ENCODE results near the gene TMEM229A.

Gene TMEM229A

GRCh38 chr7:123998921-123999320 lies 33.9 kb downstream of the TMEM229A start:
- no peak overlapping the region for H3K4me3 ChIP-seq (ENCODE audit: control insufficient read depth, low read depth, low read length)
- no peak for DNase-seq (ENCODE audit: low read depth)
- TF ChIP-seq, protein P1, sequence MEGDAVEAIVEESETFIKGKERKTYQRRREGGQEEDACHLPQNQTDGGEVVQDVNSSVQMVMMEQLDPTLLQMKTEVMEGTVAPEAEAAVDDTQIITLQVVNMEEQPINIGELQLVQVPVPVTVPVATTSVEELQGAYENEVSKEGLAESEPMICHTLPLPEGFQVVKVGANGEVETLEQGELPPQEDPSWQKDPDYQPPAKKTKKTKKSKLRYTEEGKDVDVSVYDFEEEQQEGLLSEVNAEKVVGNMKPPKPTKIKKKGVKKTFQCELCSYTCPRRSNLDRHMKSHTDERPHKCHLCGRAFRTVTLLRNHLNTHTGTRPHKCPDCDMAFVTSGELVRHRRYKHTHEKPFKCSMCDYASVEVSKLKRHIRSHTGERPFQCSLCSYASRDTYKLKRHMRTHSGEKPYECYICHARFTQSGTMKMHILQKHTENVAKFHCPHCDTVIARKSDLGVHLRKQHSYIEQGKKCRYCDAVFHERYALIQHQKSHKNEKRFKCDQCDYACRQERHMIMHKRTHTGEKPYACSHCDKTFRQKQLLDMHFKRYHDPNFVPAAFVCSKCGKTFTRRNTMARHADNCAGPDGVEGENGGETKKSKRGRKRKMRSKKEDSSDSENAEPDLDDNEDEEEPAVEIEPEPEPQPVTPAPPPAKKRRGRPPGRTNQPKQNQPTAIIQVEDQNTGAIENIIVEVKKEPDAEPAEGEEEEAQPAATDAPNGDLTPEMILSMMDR (conservative IDR thresholded peaks at IDR 0.05; ENCODE audit: control insufficient read depth, insufficient read depth, low read depth, low read length), result no peak

DNA sequence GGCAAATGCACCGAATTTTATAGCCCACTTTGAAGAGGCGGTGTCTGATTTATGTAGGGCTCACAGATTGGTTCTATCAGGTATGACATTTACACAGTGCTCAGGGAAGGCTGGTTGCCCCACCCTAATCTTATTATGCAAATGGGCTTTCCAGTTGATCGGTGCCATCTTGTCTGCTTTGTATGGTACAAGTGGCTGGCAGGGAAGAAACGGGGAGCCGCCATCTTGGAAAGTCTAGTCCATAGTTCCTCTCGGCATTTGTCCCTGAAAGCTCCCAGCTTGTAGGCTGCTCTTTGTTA lies 36.6 kb downstream of the TMEM229A start:
- no peak overlapping the region for H3K4me3 ChIP-seq (ENCODE audit: control insufficient read depth, low read depth, low read length)
- DNase-seq (ENCODE audit: low read depth), result no peak
- TF ChIP-seq, protein P1 (conservative IDR thresholded peaks at IDR 0.05; ENCODE audit: control insufficient read depth, insufficient read depth, low read depth, low read length), result no peak

DNA sequence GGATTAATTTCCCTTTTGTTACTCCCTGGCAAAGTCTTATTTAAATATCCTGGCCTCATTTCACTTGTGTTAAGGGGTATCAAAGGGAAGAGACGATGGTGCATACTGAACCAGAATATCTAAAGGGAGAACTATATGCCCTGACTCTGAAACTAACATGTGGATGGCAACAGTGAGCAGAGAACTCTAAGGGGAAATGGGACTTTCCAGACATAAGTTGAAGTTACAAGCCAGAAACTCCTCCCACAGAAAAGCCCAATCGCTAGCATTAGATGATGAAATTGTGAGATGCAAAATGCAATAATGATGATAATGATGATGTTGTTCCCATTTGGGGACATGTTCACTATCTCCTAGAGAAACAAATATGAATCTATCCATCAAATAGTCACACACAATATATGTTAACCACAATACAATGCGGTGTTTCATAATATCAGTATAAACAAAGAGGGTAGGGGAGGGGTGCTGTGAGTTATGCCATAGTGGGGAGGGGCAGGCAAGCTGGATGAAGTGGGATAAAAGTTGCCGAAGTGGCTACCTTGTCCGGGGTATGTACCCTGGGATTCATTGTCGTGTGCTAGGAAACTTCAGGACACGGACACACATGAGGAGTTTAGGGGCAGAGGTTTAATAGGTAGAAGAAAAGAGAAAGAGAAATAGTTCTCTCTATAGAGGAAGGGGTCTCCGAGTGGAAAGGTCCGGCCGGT lies 37.1 kb downstream of the TMEM229A start:
- TF ChIP-seq, protein P1 (conservative IDR thresholded peaks at IDR 0.05; ENCODE audit: control insufficient read depth, insufficient read depth, low read depth, low read length), result no peak
- no peak overlapping the region for H3K4me3 ChIP-seq (ENCODE audit: control insufficient read depth, low read depth, low read length)
- DNase-seq (ENCODE audit: low read depth), result no peak

- no peak for DNase-seq (ENCODE audit: low read depth)
- TF ChIP-seq, protein P1 (conservative IDR thresholded peaks at IDR 0.05; ENCODE audit: control insufficient read depth, insufficient read depth, low read depth, low read length), result no peak
These were observed 38.4 kb downstream of the TMEM229A start for GRCh38 chr7:123994449-123994848.

DNA sequence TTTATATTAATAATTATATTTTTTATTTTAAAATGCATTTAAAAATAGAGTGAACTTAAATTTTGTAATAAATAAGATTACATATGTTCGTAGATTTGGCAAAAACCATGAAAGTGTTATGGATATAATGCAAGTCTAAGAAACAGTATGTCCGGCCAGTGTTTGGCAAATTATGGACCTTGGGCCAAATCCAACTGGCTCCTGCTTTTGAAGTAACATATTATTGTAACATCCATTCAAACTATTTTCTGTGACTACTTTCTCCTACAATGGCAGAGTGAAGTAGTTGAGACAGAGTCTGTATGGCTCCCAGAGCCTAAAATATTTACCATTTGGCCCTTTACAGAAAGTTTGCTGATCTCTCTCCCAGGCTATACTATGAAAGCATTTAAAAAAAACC lies 38.9 kb downstream of the TMEM229A start:
- no peak overlapping the region for H3K4me3 ChIP-seq (ENCODE audit: control insufficient read depth, low read depth, low read length)
- no peak for DNase-seq (ENCODE audit: low read depth)
- TF ChIP-seq, protein P1 (conservative IDR thresholded peaks at IDR 0.05; ENCODE audit: control insufficient read depth, insufficient read depth, low read depth, low read length), result no peak

More at GRCh38 chr7:123994449-123994848, 38.4 kb downstream of the TMEM229A start:
- H3K4me3 ChIP-seq (ENCODE audit: control insufficient read depth, low read depth, low read length), result no peak overlapping the region

DNA sequence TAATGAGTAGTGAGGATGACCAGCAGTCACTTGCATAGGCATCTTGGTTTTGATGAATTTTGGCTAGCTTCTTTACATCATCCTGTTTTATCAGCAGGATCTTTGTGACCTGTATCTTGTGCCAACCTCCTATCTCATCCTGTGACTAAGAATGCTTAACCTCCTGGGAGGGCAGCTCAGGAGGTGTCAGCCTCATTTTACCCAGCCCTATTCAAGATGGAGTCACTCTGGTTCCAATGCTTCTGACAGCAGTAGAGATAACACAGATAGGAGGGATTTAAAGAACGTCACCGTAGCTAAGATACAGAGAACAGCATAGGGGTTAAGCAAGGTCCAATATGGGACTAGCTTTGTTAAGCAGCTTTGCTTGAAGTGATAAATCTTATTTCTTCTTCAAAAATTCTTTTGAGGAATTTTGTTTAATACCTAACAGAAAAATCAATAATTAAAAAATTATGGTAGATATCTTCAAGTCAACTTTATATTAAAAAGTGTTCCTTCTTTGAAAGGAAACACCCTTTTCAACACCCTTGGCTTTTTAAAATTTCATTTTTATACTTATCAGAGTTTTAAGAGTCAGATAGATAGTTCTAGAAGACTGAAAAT lies 39.9 kb downstream of the TMEM229A start:
- TF ChIP-seq, protein P1 (conservative IDR thresholded peaks at IDR 0.05; ENCODE audit: control insufficient read depth, insufficient read depth, low read depth, low read length), result no peak

More for the DNA sequence above, 39.9 kb downstream of the TMEM229A start:
- DNase-seq (ENCODE audit: low read depth), result no peak
- H3K4me3 ChIP-seq (ENCODE audit: control insufficient read depth, low read depth, low read length), result no peak overlapping the region

Data from fibroblast of mammary gland (primary cell).